Trophoblast cell (in vitro differentiated cells and primary cell): ENCODE data around the gene COX6A1.
"Not testable (repeated sequence)": the region's sequence is repeated elsewhere in the genome, so short reads cannot be mapped to it uniquely, and the experiment has no call there.

Source experiments
- DNase-seq, 2 donors: peaks; one replicate each; pipeline ENCODE4 v3.0.0-alpha.2; 2016
- H2AFZ ChIP-seq: 2 replicates; pipeline ENCODE4 v1.6.1; 2013; ENCODE audit warnings: low read length, moderate library complexity, mild to moderate bottlenecking; ENCODE audit not compliant: insufficient read depth, poor library complexity
- H2AK5ac ChIP-seq: 2 replicates; pipeline ENCODE4 v1.6.1; 2013; ENCODE audit warnings: mild to moderate bottlenecking, low read length
- H2BK120ac ChIP-seq: 2 replicates; pipeline ENCODE4 v1.6.1; 2013; ENCODE audit warnings: low read length, mild to moderate bottlenecking, moderate library complexity; ENCODE audit not compliant: insufficient read depth, poor library complexity
- H2BK12ac ChIP-seq: 2 replicates; pipeline ENCODE4 v1.6.1; 2013; ENCODE audit warnings: mild to moderate bottlenecking, low read length, moderate library complexity
- H2BK5ac ChIP-seq: 2 replicates; pipeline ENCODE4 v1.6.1; 2013; ENCODE audit warnings: low read length, low read depth, moderate library complexity, mild to moderate bottlenecking; ENCODE audit not compliant: poor library complexity
- H3K14ac ChIP-seq: 2 replicates; pipeline ENCODE4 v1.6.1; 2013; ENCODE audit warnings: mild to moderate bottlenecking, low read length
- H3K18ac ChIP-seq: 2 replicates; pipeline ENCODE4 v1.6.1; 2013; ENCODE audit warnings: mild to moderate bottlenecking, low read length
- H3K23ac ChIP-seq: 2 replicates; pipeline ENCODE4 v1.6.1; 2013; ENCODE audit warnings: low read length
- H3K27ac ChIP-seq: 2 replicates; pipeline ENCODE4 v1.5.1; 2013; ENCODE audit warnings: low read depth, mild to moderate bottlenecking, inconsistent platforms, low read length, moderate library complexity
- H3K27me3 ChIP-seq: 2 replicates; pipeline ENCODE4 v1.6.1; 2013; ENCODE audit warnings: inconsistent platforms, mild to moderate bottlenecking, low read length, moderate library complexity; ENCODE audit not compliant: insufficient read depth
- H3K36me3 ChIP-seq, 2 experiments: 1 replicate in 1 of 2; 2 replicates in 1 of 2; pipeline ENCODE4 v1.6.1; 2013; ENCODE audit warnings: low read length in 2 of 2, mild to moderate bottlenecking in 2 of 2, moderate library complexity in 1 of 2; ENCODE audit not compliant: insufficient read depth in 2 of 2, control insufficient read depth in 1 of 2
- H3K4ac ChIP-seq: 2 replicates; pipeline ENCODE4 v1.6.1; 2013; ENCODE audit warnings: low read depth, mild to moderate bottlenecking, low read length, moderate library complexity
- H3K4me1 ChIP-seq, 2 experiments: 1 replicate in 1 of 2; 2 replicates in 1 of 2; pipeline ENCODE4 v1.6.1; 2013; ENCODE audit warnings: low read length in 2 of 2, mild to moderate bottlenecking in 2 of 2, moderate library complexity in 1 of 2; ENCODE audit not compliant: insufficient read depth in 2 of 2, control insufficient read depth in 1 of 2
- H3K4me2 ChIP-seq: 2 replicates; pipeline ENCODE4 v1.6.1; 2013; ENCODE audit warnings: inconsistent platforms, mild to moderate bottlenecking, low read length, moderate library complexity
- H3K4me3 ChIP-seq: 2 replicates; pipeline ENCODE4 v1.5.1; 2013; ENCODE audit warnings: mild to moderate bottlenecking, low read depth, low read length, inconsistent platforms
- H3K79me1 ChIP-seq: one replicate; pipeline ENCODE4 v1.6.1; 2013; ENCODE audit warnings: low read length
- H3K79me2 ChIP-seq: 2 replicates; pipeline ENCODE4 v1.6.1; 2013; ENCODE audit warnings: low read length, mild to moderate bottlenecking; ENCODE audit not compliant: control insufficient read depth, insufficient read depth, poor library complexity
- H3K9ac ChIP-seq: 2 replicates; pipeline ENCODE4 v1.6.1; 2013; ENCODE audit warnings: mild to moderate bottlenecking, low read length
- H3K9me3 ChIP-seq: 2 replicates; pipeline ENCODE4 v1.6.1; 2013; ENCODE audit warnings: low read depth, mild to moderate bottlenecking, control low read depth, inconsistent platforms, low read length; ENCODE audit not compliant: insufficient read depth
- H4K12ac ChIP-seq: 2 replicates; pipeline ENCODE4 v1.6.1; 2013; ENCODE audit warnings: low read depth, mild to moderate bottlenecking, low read length, moderate library complexity
- H4K8ac ChIP-seq: 2 replicates; pipeline ENCODE4 v1.6.1; 2013; ENCODE audit warnings: low read depth, mild to moderate bottlenecking, low read length, moderate library complexity
- H4K91ac ChIP-seq: one replicate; pipeline ENCODE4 v1.6.1; 2013; ENCODE audit warnings: low read depth, mild to moderate bottlenecking, low read length, moderate library complexity
- WGBS: extraction: QIAGEN DNeasy Blood & Tissue Kit; methylation state at CpG from one replicate; pipeline ENCODE4 v1.1.7; 2013; ENCODE audit warnings: missing lambda C conversion rate; ENCODE audit not compliant: insufficient read length, insufficient coverage; ENCODE audit errors: extremely low coverage; 5-methylcytosine and 5-hydroxymethylcytosine counted together

COX6A1 gene

DNA sequence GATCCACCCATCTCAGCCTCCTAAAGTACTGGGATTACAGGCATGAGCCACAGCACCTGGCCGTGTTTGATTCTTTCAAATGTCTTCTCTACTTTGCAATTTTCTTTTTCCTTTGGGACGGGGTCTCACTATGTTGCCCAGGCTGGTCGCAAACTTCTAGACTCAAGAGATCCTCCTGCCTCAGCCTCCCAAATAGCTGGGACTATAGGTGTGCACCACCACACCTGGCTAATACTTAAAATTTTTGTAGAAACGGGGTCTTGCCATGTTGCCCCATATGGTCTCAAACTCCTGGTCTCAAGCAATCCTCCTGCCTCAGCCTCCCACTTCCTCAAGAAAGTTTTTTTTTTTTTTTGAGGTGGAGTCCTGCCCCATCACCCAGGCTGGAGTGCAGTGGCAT lies 10.1 kb downstream of the COX6A1 start:
- Histone ChIP-seq H3K4ac (peak overlapping the region; percentile 83), H3K27me3 (no peaks in the 10 kb centered on the region), H2AFZ (no peak overlapping the region), H2BK120ac (no peak overlapping the region), H3K4me1 (peaks cover 4 to 6% of the 10 kb centered on the region in 2 experiments), H3K27ac (no peak overlapping the region), H2BK5ac (no peak overlapping the region), H3K9ac (no peak overlapping the region), H3K4me3 (no peak overlapping the region), H4K91ac (no peak overlapping the region), H2AK5ac (no peak overlapping the region), H3K18ac (no peak overlapping the region), H4K12ac (no peak overlapping the region), H2BK12ac (no peak overlapping the region), H3K36me3 (peaks cover 7 to 33% of the 10 kb centered on the region in 2 experiments), H3K79me2 (peaks cover 12% of the 10 kb centered on the region), H3K4me2 (no peak overlapping the region), H3K14ac (no peak overlapping the region), H3K9me3 (no peaks in the 10 kb centered on the region), H3K23ac (no peak overlapping the region), H4K8ac (no peak overlapping the region), H3K79me1 (peaks cover 7% of the 10 kb centered on the region)
- WGBS: no CpG with 5 or more reads among the region's 4 CpGs
- no peak for DNase-seq

DNA sequence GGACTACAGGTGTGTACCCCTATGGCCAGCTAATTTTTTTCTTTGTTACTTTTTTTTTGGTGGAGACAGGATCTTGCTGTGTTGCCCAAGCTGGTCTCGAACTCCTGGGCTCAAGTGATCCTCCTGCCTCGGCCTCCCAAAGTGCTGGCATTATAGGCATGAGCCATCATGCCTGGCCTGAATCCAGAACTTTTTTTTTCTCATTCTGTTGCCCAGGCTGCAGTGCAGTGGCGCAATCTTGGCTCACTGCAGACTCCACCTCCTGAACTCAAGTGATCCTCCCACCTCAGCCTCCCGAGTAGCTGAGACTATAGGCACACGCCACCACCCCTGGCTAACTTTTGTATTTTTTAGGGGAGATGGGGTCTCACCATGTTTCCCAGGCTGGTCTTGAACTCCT lies 14.6 kb downstream of the COX6A1 start:
- H3K4me2 ChIP-seq, H3K27me3 ChIP-seq, DNase-seq, H3K9ac ChIP-seq, H3K18ac ChIP-seq, H2AK5ac ChIP-seq, H3K4me1 ChIP-seq, H2BK5ac ChIP-seq, H2BK120ac ChIP-seq, H3K9me3 ChIP-seq, H2BK12ac ChIP-seq, H4K12ac ChIP-seq, H3K14ac ChIP-seq, H4K8ac ChIP-seq, H3K23ac ChIP-seq, H3K79me2 ChIP-seq, H3K4me3 ChIP-seq, H3K79me1 ChIP-seq, H3K4ac ChIP-seq, H2AFZ ChIP-seq, H3K27ac ChIP-seq, H4K91ac ChIP-seq: not testable (repeated sequence)
- H3K36me3 ChIP-seq: peaks cover 23 to 42% of the 10 kb centered on the region in 2 experiments
- no CpG with 5 or more reads among the region's 5 CpGs for WGBS

DNA sequence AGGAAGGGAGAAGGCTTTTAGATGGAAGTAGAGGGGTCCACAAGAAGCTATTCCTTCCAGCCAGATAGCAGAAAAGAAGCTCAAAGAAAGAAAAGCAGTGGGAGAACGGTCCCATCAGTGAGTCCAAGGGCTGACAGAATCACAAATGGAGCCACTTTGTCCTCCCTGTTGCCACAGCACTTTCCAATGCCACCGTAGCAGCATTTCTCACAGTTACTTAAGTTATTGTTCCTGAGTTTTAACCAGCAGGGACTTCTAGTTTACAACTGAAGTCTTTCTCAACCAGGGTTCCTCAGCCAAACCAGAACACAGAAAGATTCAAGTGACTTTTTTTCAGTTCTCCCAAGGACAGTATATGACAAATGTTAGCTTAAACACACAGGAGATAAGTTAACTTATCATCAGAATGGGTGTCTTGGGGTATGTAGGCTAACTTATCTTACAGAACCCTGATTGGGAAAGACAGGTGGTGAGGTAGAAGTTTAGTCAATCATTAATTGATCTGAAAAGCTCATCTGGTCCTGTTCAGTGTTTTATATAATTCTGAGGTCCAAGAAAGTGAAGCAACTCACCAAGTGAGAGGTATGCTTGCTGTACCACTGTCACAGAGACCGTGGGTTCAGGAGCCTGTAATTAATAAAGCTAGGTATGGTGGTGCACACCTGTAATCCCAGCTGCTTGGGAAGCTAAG lies 15.3 kb downstream of the COX6A1 start:
- no peak overlapping the region for H2BK120ac ChIP-seq
- no CpG with 5 or more reads among the region's 3 CpGs for WGBS
- no peak overlapping the region for H3K18ac ChIP-seq
- H3K4me2 ChIP-seq: no peak overlapping the region
- no peak overlapping the region for H3K9ac ChIP-seq
- no peak overlapping the region for H4K91ac ChIP-seq
- no peak overlapping the region for H4K12ac ChIP-seq
- no peak overlapping the region for H3K4ac ChIP-seq
- H3K23ac ChIP-seq: no peak overlapping the region
- no peak overlapping the region for H2BK5ac ChIP-seq
- no peak for DNase-seq
- H3K27ac ChIP-seq: no peak overlapping the region
- no peak overlapping the region for H4K8ac ChIP-seq
- peaks cover 28 to 47% of the 10 kb centered on the region in 2 experiments for H3K36me3 ChIP-seq
- no peaks in the 10 kb centered on the region for H3K79me1 ChIP-seq
- H2AFZ ChIP-seq: no peak overlapping the region
- no peaks in the 10 kb centered on the region for H3K9me3 ChIP-seq
- H3K14ac ChIP-seq: no peak overlapping the region
- no peaks in the 10 kb centered on the region for H3K79me2 ChIP-seq
- H2AK5ac ChIP-seq: no peak overlapping the region
- no peak overlapping the region for H3K4me3 ChIP-seq
- no peak overlapping the region for H2BK12ac ChIP-seq
- no peaks in the 10 kb centered on the region for H3K4me1 ChIP-seq
- no peaks in the 10 kb centered on the region for H3K27me3 ChIP-seq

DNA sequence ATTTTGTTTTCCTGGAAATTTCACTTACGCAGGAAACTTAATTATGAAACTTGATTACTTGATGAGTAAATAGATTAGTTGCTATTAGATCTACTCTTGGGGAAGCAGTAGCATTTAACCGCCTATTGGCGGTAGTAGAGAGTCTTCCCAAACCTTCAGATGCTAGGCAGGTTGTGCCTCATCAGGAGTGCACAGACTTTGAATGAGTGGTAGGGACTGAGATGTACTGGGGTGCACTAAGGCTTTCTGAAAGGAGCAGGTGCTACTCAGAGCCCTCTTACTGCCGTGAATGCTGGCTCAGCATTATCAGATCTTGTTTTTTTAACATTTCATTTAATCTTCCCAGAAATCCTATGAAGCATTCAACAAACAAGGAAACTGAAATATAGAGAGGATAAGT lies 16.1 kb downstream of the COX6A1 start:
- DNase-seq: peak in 1 of 2 donors; percentile 55
- Histone ChIP-seq H2AK5ac (no peak overlapping the region), H3K79me1 (no peaks in the 10 kb centered on the region), H3K4me1 (no peaks in the 10 kb centered on the region), H3K27ac (no peak overlapping the region), H2AFZ (no peak overlapping the region), H3K27me3 (no peaks in the 10 kb centered on the region), H3K4me3 (no peak overlapping the region), H2BK12ac (no peak overlapping the region), H2BK120ac (no peak overlapping the region), H2BK5ac (no peak overlapping the region), H3K14ac (no peak overlapping the region), H3K79me2 (no peaks in the 10 kb centered on the region), H3K4ac (no peak overlapping the region), H3K9ac (no peak overlapping the region), H3K23ac (no peak overlapping the region), H4K12ac (no peak overlapping the region), H3K18ac (no peak overlapping the region), H3K4me2 (no peak overlapping the region), H3K36me3 (peaks cover 34 to 51% of the 10 kb centered on the region in 2 experiments), H4K91ac (no peak overlapping the region), H3K9me3 (no peaks in the 10 kb centered on the region), H4K8ac (no peak overlapping the region)
- WGBS: no CpG with 5 or more reads among the region's 4 CpGs
